HepG2 (cell line): Measurements from ENCODE around the gene GSAP. TPM values are rescaled to one million over a fixed set of nuclear protein-coding genes. Genes with fewer than 3 reads are reported as not detected.
A peak's percentile ranks its signal among the peaks of the same experiment; 100 is the strongest.

Experiments used
- ATRX ChIP-seq: sonication (generic); formaldehyde crosslinking; IDR thresholded peaks from 2 replicates; pipeline ENCODE4 v1.4.0; 2020; ENCODE audit warnings: missing genetic modification reagents, borderline replicate concordance
- CREB1 ChIP-seq, 2 experiments: fragments of 450-650 bp in 1 of 2; IDR thresholded peaks; 2 replicates each; pipeline ENCODE4 v1.6.1; 2016 to 2017; ENCODE audit warnings: control low read depth in 1 of 2, mild to moderate bottlenecking in 1 of 2, missing compliant biosample characterization in 1 of 2, missing genetic modification characterization in 1 of 2
- DNMT1 ChIP-seq: sonication (generic); formaldehyde crosslinking; IDR thresholded peaks from 2 replicates; pipeline ENCODE4 v1.5.1; 2020; ENCODE audit warnings: mild to moderate bottlenecking, missing genetic modification reagents
- EEA1 ChIP-seq: sonication (generic); formaldehyde crosslinking; IDR thresholded peaks from 2 replicates; pipeline ENCODE4 v1.5.1; 2020; ENCODE audit warnings: mild to moderate bottlenecking, missing genetic modification reagents, borderline replicate concordance
- FOXO1 ChIP-seq: sonication (generic); formaldehyde crosslinking; IDR thresholded peaks from 2 replicates; pipeline ENCODE4 v1.4.0; 2020; ENCODE audit warnings: missing genetic modification reagents
- HMG20A ChIP-seq: IDR thresholded peaks from 2 replicates; pipeline ENCODE4 v1.6.1; 2016; ENCODE audit warnings: borderline replicate concordance
- IRX3 ChIP-seq: sonication (generic); formaldehyde crosslinking; IDR thresholded peaks from 2 replicates; pipeline ENCODE4 v1.8.1; 2023; ENCODE audit warnings: mild to moderate bottlenecking, low read depth, missing genetic modification reagents, borderline replicate concordance
- KDM2A ChIP-seq: sonication (generic); formaldehyde crosslinking; IDR thresholded peaks from 2 replicates; pipeline ENCODE4 v1.4.0; 2020; ENCODE audit warnings: low read depth, missing genetic modification reagents, borderline replicate concordance
- POGZ ChIP-seq: sonication (generic); formaldehyde crosslinking; IDR thresholded peaks from 2 replicates; pipeline ENCODE4 v1.4.0; 2020; ENCODE audit warnings: mild to moderate bottlenecking, missing genetic modification reagents
- POLR2AphosphoS5 ChIP-seq: IDR thresholded peaks from 2 replicates; pipeline ENCODE4 v1.6.1; 2012; ENCODE audit warnings: low read depth, low read length
- RELA ChIP-seq: sonication (generic); formaldehyde crosslinking; IDR thresholded peaks from 2 replicates; pipeline ENCODE4 v1.4.0; 2020; ENCODE audit warnings: missing genetic modification reagents
- RORA ChIP-seq: sonication (generic); formaldehyde crosslinking; IDR thresholded peaks from 2 replicates; pipeline ENCODE4 v1.5.0; 2020; ENCODE audit warnings: mild to moderate bottlenecking, missing genetic modification reagents, moderate library complexity
- RXRA ChIP-seq: sonication (generic); formaldehyde crosslinking; IDR thresholded peaks from 2 replicates; pipeline ENCODE4 v1.5.1; 2020; ENCODE audit warnings: missing genetic modification reagents
- SUZ12 ChIP-seq: fragments of 150-350 bp; IDR thresholded peaks from 2 replicates; pipeline ENCODE4 v1.6.1; 2014; ENCODE audit warnings: low read depth, low read length
- TP53 ChIP-seq: sonication (generic); formaldehyde crosslinking; conservative IDR thresholded peaks from 2 replicates; pipeline ENCODE4 v1.4.0; 2020; ENCODE audit warnings: missing genetic modification reagents
- TRIM24 ChIP-seq: sonication (generic); formaldehyde crosslinking; IDR thresholded peaks from 2 replicates; pipeline ENCODE4 v1.8.0; 2022; ENCODE audit warnings: mild to moderate bottlenecking, missing genetic modification reagents
- ZMYM3 ChIP-seq: sonication (generic); formaldehyde crosslinking; IDR thresholded peaks from 2 replicates; pipeline ENCODE4 v1.5.1; 2020; ENCODE audit warnings: mild to moderate bottlenecking, missing genetic modification reagents
- ZNF180 ChIP-seq: sonication (generic); formaldehyde crosslinking; IDR thresholded peaks from 2 replicates; pipeline ENCODE4 v1.4.0; 2020; ENCODE audit warnings: low read depth, missing genetic modification reagents, borderline replicate concordance
- ZNF3 ChIP-seq: IDR thresholded peaks from 2 replicates; pipeline ENCODE4 v1.7.0; 2017; ENCODE audit warnings: inconsistent platforms
- ZNF614 ChIP-seq: IDR thresholded peaks from 2 replicates; pipeline ENCODE4 v1.6.1; 2018; ENCODE audit warnings: missing biosample characterization, missing genetic modification reagents, inconsistent platforms, borderline replicate concordance
- ZNF652 ChIP-seq: IDR thresholded peaks from 2 replicates; pipeline ENCODE4 v1.6.1; 2016; ENCODE audit warnings: low read depth, borderline replicate concordance
- ZNF75D ChIP-seq: sonication (generic); formaldehyde crosslinking; IDR thresholded peaks from 2 replicates; pipeline ENCODE4 v1.8.1; 2023; ENCODE audit warnings: missing genetic modification reagents, mild to moderate bottlenecking, borderline replicate concordance
- ZNF773 ChIP-seq: sonication (generic); formaldehyde crosslinking; IDR thresholded peaks from 2 replicates; pipeline ENCODE4 v1.4.0; 2020; ENCODE audit warnings: missing genetic modification reagents, borderline replicate concordance
- ZNF879 ChIP-seq: sonication (generic); formaldehyde crosslinking; IDR thresholded peaks from 2 replicates; pipeline ENCODE4 v1.8.1; 2023; ENCODE audit warnings: missing genetic modification reagents
- ZSCAN22 ChIP-seq: sonication (generic); formaldehyde crosslinking; IDR thresholded peaks from 2 replicates; pipeline ENCODE4 v1.4.0; 2020; ENCODE audit warnings: mild to moderate bottlenecking, missing genetic modification reagents
- polyA plus RNA-seq, 8 experiments: library from polyadenylated mRNA; depleted of rRNA in 3 of 8; stranded (reverse) in 7 of 8; unstranded in 1 of 8; fragments of >200 nt; fragmentation: Illumina TruSeq in 4 of 8; extraction: Trizol in 4 of 8; gene quantifications; 2 replicates each; pipeline versions ENCODE4 v1.2.1 to v1.2.3, GENCODE V29; 2011 to 2016; ENCODE audit warnings: low read depth in 4 of 8, missing spikeins in 1 of 8, mixed read lengths in 1 of 8; ENCODE audit not compliant: insufficient read depth in 1 of 8
- total RNA-seq, 5 experiments: library from RNA; depleted of rRNA; stranded (reverse); fragments of >200 nt; fragmentation: Illumina TruSeq; extraction: Trizol; gene quantifications; 2 replicates each; pipeline ENCODE4 v1.2.3, GENCODE V29; 2016; ENCODE audit warnings: low read depth in 1 of 5
- TF ChIP-seq, protein P1 (sequence below): sonication (generic); formaldehyde crosslinking; IDR thresholded peaks from 2 replicates; pipeline ENCODE4 v1.5.0; 2020; ENCODE audit warnings: mild to moderate bottlenecking, missing genetic modification reagents, borderline replicate concordance
- TF ChIP-seq, protein P2 (sequence below): sonication (generic); formaldehyde crosslinking; IDR thresholded peaks from 2 replicates; pipeline ENCODE4 v1.8.0; 2022; ENCODE audit warnings: missing genetic modification reagents, mild to moderate bottlenecking, borderline replicate concordance
- TF ChIP-seq, protein P3 (sequence below): sonication (generic); formaldehyde crosslinking; IDR thresholded peaks from 2 replicates; pipeline ENCODE4 v1.4.0; 2020; ENCODE audit warnings: mild to moderate bottlenecking, missing genetic modification reagents
- TF ChIP-seq, protein P4 (sequence below): sonication (generic); formaldehyde crosslinking; IDR thresholded peaks from 2 replicates; pipeline ENCODE4 v1.4.0; 2020; ENCODE audit warnings: missing genetic modification reagents

The GSAP gene
- total and polyA plus RNA-seq, 2 of the 13 experiments (the other 11 are each of a cell fraction or from before 2014, with no cell fraction given), result 34.6 to 40.6 TPM

DNA sequence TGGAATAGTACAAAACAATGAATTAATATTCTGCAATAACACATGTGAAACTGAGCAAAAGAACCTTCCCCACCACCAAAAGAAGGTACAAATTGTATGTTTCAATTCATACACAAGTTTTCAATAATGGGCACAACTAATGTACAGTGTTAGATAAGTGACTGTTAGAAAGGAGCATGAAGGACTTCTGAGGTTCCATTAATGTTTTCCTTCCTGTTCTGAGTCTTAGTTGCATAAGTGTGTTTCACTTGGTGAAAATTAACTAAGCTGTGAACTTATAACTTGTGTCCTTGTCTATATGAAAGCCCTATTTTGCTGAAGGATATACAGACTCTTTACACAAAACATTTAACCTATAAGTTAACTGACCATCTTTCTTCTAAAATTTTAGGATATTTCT, 8.2 kb downstream of the GSAP start (continued):
- TF ChIP-seq, protein P1, sequence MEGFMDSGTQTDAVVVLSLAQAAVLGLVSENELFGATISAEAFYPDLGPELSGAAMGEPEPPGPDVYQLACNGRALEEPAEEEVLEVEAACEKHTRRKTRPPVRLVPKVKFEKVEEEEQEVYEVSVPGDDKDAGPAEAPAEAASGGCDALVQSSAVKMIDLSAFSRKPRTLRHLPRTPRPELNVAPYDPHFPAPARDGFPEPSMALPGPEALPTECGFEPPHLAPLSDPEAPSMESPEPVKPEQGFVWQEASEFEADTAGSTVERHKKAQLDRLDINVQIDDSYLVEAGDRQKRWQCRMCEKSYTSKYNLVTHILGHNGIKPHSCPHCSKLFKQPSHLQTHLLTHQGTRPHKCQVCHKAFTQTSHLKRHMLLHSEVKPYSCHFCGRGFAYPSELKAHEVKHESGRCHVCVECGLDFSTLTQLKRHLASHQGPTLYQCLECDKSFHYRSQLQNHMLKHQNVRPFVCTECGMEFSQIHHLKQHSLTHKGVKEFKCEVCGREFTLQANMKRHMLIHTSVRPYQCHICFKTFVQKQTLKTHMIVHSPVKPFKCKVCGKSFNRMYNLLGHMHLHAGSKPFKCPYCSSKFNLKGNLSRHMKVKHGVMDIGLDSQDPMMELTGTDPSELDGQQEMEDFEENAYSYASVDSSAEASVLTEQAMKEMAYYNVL (CRISPR knock-in tag), result no peak
- TF ChIP-seq IRX3 (CRISPR knock-in tag) (no peak), POLR2AphosphoS5 (peak; percentile 30; the same call in 1 of the 2 replicates), ZNF879 (CRISPR knock-in tag) (no peak), ZSCAN22 (no peak), POGZ (CRISPR knock-in tag) (peak; percentile 49; the same call in 1 of the 2 replicates), ZNF652 (CRISPR knock-in tag) (0 out of 2 replicates have a peak, but pooled peaks have one; percentile 30), ZNF180 (CRISPR knock-in tag) (no peak), SUZ12 (no peak), TRIM24 (no peak), RORA (CRISPR knock-in tag) (no peak), ATRX (no peak), TP53 (CRISPR knock-in tag) (no peak), EEA1 (CRISPR knock-in tag) (no peak), ZNF614 (CRISPR knock-in tag) (no peak), ZNF75D (CRISPR knock-in tag) (no peak), CREB1 (IDR thresholded peaks at IDR 0.05) (no peak), CREB1 (CRISPR knock-in tag; IDR thresholded peaks at IDR 0.05) (no peak), ZNF3 (CRISPR knock-in tag) (peak; percentile 99), FOXO1 (CRISPR knock-in tag) (no peak), RXRA (no peak), KDM2A (CRISPR knock-in tag) (no peak), HMG20A (CRISPR knock-in tag) (peak; percentile 50; the same call in 1 of the 2 replicates), DNMT1 (CRISPR knock-in tag) (no peak), RELA (no peak), ZNF773 (CRISPR knock-in tag) (no peak), ZMYM3 (CRISPR knock-in tag) (no peak)
- TF ChIP-seq, protein P2, sequence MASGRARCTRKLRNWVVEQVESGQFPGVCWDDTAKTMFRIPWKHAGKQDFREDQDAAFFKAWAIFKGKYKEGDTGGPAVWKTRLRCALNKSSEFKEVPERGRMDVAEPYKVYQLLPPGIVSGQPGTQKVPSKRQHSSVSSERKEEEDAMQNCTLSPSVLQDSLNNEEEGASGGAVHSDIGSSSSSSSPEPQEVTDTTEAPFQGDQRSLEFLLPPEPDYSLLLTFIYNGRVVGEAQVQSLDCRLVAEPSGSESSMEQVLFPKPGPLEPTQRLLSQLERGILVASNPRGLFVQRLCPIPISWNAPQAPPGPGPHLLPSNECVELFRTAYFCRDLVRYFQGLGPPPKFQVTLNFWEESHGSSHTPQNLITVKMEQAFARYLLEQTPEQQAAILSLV (CRISPR knock-in tag), result no peak
- TF ChIP-seq, protein P3, sequence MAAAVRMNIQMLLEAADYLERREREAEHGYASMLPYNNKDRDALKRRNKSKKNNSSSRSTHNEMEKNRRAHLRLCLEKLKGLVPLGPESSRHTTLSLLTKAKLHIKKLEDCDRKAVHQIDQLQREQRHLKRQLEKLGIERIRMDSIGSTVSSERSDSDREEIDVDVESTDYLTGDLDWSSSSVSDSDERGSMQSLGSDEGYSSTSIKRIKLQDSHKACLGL (CRISPR knock-in tag), result no peak
- TF ChIP-seq, protein P4, sequence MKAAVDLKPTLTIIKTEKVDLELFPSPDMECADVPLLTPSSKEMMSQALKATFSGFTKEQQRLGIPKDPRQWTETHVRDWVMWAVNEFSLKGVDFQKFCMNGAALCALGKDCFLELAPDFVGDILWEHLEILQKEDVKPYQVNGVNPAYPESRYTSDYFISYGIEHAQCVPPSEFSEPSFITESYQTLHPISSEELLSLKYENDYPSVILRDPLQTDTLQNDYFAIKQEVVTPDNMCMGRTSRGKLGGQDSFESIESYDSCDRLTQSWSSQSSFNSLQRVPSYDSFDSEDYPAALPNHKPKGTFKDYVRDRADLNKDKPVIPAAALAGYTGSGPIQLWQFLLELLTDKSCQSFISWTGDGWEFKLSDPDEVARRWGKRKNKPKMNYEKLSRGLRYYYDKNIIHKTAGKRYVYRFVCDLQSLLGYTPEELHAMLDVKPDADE (CRISPR knock-in tag), result no peak
